PFSK-1 (cell line): ENCODE data around the gene TMUB1.

Experiments used
- FOXP2 ChIP-seq: optimal IDR thresholded peaks from 2 replicates; pipeline ENCODE3; 2011; ENCODE audit warnings: borderline replicate concordance, control low read depth, inconsistent platforms; ENCODE audit not compliant: insufficient read depth; ENCODE audit errors: extremely low read length, extremely low read depth
- POLR2AphosphoS5 ChIP-seq: IDR thresholded peaks from 2 replicates; pipeline ENCODE4 v1.6.1; 2012; ENCODE audit warnings: low read depth, mild to moderate bottlenecking, control low read depth, low read length, moderate library complexity
- REST ChIP-seq, 2 experiments: IDR thresholded peaks; 2 replicates each; pipeline versions ENCODE4 v1.6.1 to v1.8.0; 2011 to 2012; ENCODE audit warnings: low read depth in 2 of 2, low read length in 2 of 2, control low read depth in 1 of 2, inconsistent platforms in 1 of 2, mild to moderate bottlenecking in 1 of 2, moderate library complexity in 1 of 2; ENCODE audit not compliant: insufficient read depth in 1 of 2
- SIN3A ChIP-seq: IDR thresholded peaks from 2 replicates; pipeline ENCODE4 v1.6.1; 2012; ENCODE audit warnings: mild to moderate bottlenecking, low read length, moderate library complexity, borderline replicate concordance; ENCODE audit not compliant: insufficient read depth
- TAF1 ChIP-seq: IDR thresholded peaks from 2 replicates; pipeline ENCODE4 v1.6.1; 2012; ENCODE audit warnings: low read length, control low read depth, borderline replicate concordance; ENCODE audit not compliant: insufficient read depth

TMUB1 gene

DNA sequence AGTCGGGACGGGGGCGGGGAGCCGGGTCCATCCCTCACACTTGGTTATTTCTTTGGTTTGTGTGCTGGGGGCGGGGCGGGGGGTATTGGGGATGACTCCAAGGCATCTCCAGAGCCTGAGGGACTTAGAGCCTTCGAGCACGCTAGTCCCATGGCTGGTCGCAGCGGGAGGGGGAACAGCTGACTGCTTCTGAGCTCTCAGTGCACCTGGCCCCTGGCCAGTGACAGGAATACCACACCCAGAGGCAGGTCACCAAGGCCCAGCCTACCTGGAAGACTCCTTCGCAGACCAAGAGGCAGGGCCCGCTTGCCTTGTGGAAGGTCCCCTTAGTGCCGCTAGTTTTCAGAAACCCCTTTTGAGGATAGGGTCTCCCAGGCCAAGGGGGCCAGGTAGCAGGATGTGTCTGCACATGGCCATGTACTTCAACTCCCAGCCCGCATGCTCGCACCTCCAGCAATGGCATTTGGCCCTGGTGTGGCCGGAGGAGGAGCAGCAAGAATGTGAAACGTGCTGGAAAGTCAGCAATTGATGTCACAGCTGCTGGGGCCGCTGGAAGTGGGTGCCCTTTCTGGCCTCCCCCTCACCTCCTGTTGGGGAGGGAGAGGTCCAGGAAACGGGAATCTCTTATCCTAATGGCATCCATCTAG lies 43.3 kb upstream of the TMUB1 start:
- TF ChIP-seq FOXP2 (no peak), POLR2AphosphoS5 (no peak), TAF1 (no peak)

DNA sequence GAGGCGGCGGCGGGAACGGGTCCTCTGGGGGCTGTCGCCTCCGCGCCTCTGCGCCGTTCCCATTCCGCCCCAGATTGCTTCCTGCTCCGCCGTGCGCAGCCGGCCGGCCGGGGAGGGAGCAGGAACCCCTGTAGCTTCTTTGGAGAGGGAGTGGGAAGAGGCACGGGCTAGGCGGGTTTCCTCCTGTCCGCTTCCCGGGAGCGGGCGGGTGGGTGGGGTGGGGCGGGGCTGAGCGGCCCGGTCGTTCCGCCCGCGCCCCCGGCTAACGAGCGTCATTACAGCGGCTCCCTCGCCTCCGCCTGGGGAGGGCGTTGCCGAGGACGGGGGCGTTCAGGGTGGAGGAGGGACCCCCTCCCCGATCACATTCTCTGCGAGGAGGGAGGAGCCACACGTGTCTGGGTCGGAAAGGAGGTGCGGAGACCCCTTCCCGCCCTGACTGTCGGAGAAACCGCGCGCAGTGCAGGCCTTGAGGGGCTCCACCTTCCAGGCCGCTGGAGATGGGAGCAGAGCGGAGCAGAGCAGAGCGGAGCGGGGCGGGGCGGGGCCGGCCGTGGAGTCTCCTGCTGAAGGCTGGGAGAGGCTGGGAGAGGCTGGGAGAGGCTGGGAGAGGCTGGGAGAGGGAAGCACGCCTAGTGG lies 42.7 kb upstream of the TMUB1 start:
- TF ChIP-seq FOXP2, result no peak
- TF ChIP-seq REST (IDR thresholded peaks at IDR 0.05; ENCODE audit: insufficient read depth in 1 of 2, low read depth in 2 of 2, low read length in 2 of 2), result no peak
- TF ChIP-seq POLR2AphosphoS5, result no peak
- no peak for TF ChIP-seq SIN3A
- TF ChIP-seq TAF1, result no peak

DNA sequence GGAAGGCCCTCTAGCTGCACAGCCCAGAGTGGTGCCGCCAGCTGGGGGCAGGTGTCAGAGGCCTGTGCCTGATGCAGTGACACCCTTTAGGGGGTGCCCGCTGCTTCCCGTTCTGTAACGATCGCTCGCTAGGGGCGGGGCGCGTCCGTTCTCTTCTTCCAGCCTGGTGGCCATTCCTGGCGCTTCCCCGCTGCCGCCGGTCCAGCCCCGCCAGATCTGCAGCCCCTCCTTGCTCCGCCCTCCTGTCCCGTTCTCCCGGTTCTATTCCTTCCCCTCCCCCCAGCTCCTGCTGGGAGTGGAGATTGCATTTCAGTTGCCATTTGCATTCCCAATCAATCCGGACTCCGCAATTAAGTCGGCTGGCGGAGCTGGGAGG lies 42.2 kb upstream of the TMUB1 start:
- no peak for TF ChIP-seq FOXP2
- no peak for TF ChIP-seq POLR2AphosphoS5
- no peak for TF ChIP-seq TAF1
- TF ChIP-seq SIN3A, result no peak
- no peak for TF ChIP-seq REST (IDR thresholded peaks at IDR 0.05; ENCODE audit: insufficient read depth in 1 of 2, low read depth in 2 of 2, low read length in 2 of 2)

DNA sequence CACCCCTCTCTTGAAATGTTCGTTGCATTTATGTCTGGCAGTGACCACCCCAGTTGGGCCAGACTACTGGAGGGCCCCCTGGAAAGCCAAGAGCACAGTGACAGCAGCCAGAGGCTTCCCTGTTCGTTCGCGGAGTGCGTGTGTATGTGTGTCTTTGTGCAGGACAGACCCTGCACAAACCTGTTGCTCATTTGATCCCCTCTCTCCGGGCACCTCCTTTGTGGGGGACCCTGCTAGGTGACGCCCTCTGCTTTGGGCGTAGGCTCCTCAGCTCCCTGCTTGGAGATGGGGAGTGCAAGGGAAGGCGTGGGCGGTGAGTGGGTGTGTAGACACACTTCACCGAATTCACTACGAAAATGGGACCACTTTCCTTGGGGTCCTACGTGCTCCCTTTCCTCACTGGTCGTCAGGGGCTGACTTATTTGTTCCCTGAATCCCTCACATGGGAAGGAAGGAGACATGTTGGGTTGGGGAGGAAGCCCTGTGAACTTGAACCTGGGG lies 41.7 kb upstream of the TMUB1 start:
- TF ChIP-seq SIN3A, result no peak
- TF ChIP-seq FOXP2, result no peak
- TF ChIP-seq TAF1, result no peak
- no peak for TF ChIP-seq POLR2AphosphoS5
- no peak for TF ChIP-seq REST (IDR thresholded peaks at IDR 0.05; ENCODE audit: insufficient read depth in 1 of 2, low read depth in 2 of 2, low read length in 2 of 2)

DNA sequence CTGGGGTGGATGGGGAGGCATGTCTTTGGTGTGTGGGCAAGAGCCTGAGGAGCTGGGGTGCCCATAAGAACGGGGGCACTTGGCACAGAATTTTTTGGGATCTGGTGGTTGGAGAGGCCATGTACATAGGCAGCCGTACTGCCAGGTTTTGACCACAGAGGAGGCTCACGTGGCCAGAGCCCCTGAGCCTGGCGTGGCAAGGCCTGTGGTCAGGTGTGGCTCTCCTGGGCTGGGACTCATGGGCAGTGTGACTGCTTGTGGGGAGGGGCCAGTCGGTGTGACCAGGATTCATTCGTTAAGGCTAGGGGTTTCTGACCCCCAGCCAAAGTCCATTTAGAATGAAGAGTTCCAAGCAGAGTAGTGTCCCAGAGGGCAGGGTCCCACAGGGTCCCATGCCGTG lies 41.2 kb upstream of the TMUB1 start:
- TF ChIP-seq TAF1, result no peak
- TF ChIP-seq SIN3A, result no peak
- no peak for TF ChIP-seq REST (IDR thresholded peaks at IDR 0.05; ENCODE audit: insufficient read depth in 1 of 2, low read depth in 2 of 2, low read length in 2 of 2)
- TF ChIP-seq POLR2AphosphoS5, result no peak
- TF ChIP-seq FOXP2, result no peak
